ENCODE results near the gene CCDC38. TPM values are rescaled to one million over a fixed set of nuclear protein-coding genes. Genes with fewer than 3 reads are reported as not detected.

Gene CCDC38
- total RNA-seq, 1 donor from 2014 or later, result 0.06 TPM

- no peak for DNase-seq (ENCODE audit: low read depth)
- no peak for TF ChIP-seq CTCF (conservative IDR thresholded peaks at IDR 0.05; ENCODE audit: low read depth, low read length)
- H3K4me3 ChIP-seq (ENCODE audit: low read depth, low read length), result no peak overlapping the region
Observed at GRCh38 chr12:95982602-95983001, 40.2 kb upstream of the CCDC38 start.

GRCh38 chr12:95980437-95980836, 38.0 kb upstream of the CCDC38 start:
- TF ChIP-seq CTCF (conservative IDR thresholded peaks at IDR 0.05; ENCODE audit: low read depth, low read length), result no peak
- no peak for DNase-seq (ENCODE audit: low read depth)

GRCh38 chr12:95978774-95979173, 36.4 kb upstream of the CCDC38 start:
- no peak for TF ChIP-seq CTCF (conservative IDR thresholded peaks at IDR 0.05; ENCODE audit: low read depth, low read length)
- no peak overlapping the region for H3K4me3 ChIP-seq (ENCODE audit: low read depth, low read length)
- DNase-seq (ENCODE audit: low read depth), result no peak

More at GRCh38 chr12:95980437-95980836, 38.0 kb upstream of the CCDC38 start:
- no peak overlapping the region for H3K4me3 ChIP-seq (ENCODE audit: low read depth, low read length)

GRCh38 chr12:95978351-95978750, 35.9 kb upstream of the CCDC38 start:
- no peak for DNase-seq (ENCODE audit: low read depth)
- no peak for TF ChIP-seq CTCF (conservative IDR thresholded peaks at IDR 0.05; ENCODE audit: low read depth, low read length)

GRCh38 chr12:95977764-95978305, 35.4 kb upstream of the CCDC38 start:
- no peak for DNase-seq (ENCODE audit: low read depth)
- H3K4me3 ChIP-seq (ENCODE audit: low read depth, low read length), result no peak overlapping the region
- no peak for TF ChIP-seq CTCF (conservative IDR thresholded peaks at IDR 0.05; ENCODE audit: low read depth, low read length)

More at GRCh38 chr12:95978351-95978750, 35.9 kb upstream of the CCDC38 start:
- no peak overlapping the region for H3K4me3 ChIP-seq (ENCODE audit: low read depth, low read length)

- H3K4me3 ChIP-seq (ENCODE audit: low read depth, low read length), result no peak overlapping the region
- no peak for TF ChIP-seq CTCF (conservative IDR thresholded peaks at IDR 0.05; ENCODE audit: low read depth, low read length)
- DNase-seq (ENCODE audit: low read depth), result no peak
Observed at GRCh38 chr12:95976416-95976832, 34.0 kb upstream of the CCDC38 start.

- H3K4me3 ChIP-seq (ENCODE audit: low read depth, low read length), result no peak overlapping the region
- TF ChIP-seq CTCF (conservative IDR thresholded peaks at IDR 0.05; ENCODE audit: low read depth, low read length), result no peak
- DNase-seq (ENCODE audit: low read depth), result no peak
Observed at GRCh38 chr12:95975491-95975890, 33.1 kb upstream of the CCDC38 start.

All from epithelial cell of proximal tubule (primary cell).